Astrocyte (in vitro differentiated cells and primary cell): ENCODE results near the gene SERTAD4. TPM values are rescaled to one million over a fixed set of nuclear protein-coding genes. Genes with fewer than 3 reads are reported as not detected.

Experiments
- DNase-seq: peaks from one replicate; pipeline ENCODE4 v3.0.0-alpha.2; 2010; ENCODE audit warnings: low read depth
- FAIRE-seq: peaks from 2 replicates; lab custom pipeline; 2011; peaks lifted over from hg19 to GRCh38; lab: Jason Lieb, UNC
- H2AFZ ChIP-seq: 2 replicates; pipeline ENCODE4 v1.6.0; 2012; ENCODE audit warnings: low read depth, low read length, inconsistent platforms
- H3K27ac ChIP-seq: 2 replicates; pipeline ENCODE4 v1.5.1; 2011; ENCODE audit warnings: low read depth, low read length, inconsistent platforms
- H3K27me3 ChIP-seq: 2 replicates; pipeline ENCODE4 v1.6.0; 2011; ENCODE audit warnings: low read length, inconsistent platforms; ENCODE audit not compliant: insufficient read depth
- H3K36me3 ChIP-seq: 2 replicates; pipeline ENCODE4 v1.5.1; 2011; ENCODE audit warnings: low read length, inconsistent platforms; ENCODE audit not compliant: insufficient read depth
- H3K4me1 ChIP-seq: 2 replicates; pipeline ENCODE4 v1.5.1; 2011; ENCODE audit warnings: low read length, inconsistent platforms; ENCODE audit not compliant: insufficient read depth
- H3K4me2 ChIP-seq: 2 replicates; pipeline ENCODE4 v1.6.0; 2012; ENCODE audit warnings: low read length, inconsistent platforms
- H3K4me3 ChIP-seq: 2 replicates; pipeline ENCODE4 v1.5.1; 2011; ENCODE audit warnings: low read depth, mild to moderate bottlenecking, low read length, inconsistent platforms; ENCODE audit not compliant: insufficient read depth
- H3K79me2 ChIP-seq: 2 replicates; pipeline ENCODE4 v1.6.0; 2012; ENCODE audit warnings: mild to moderate bottlenecking, low read length, inconsistent platforms; ENCODE audit not compliant: insufficient read depth
- H3K9ac ChIP-seq: 2 replicates; pipeline ENCODE4 v1.6.0; 2012; ENCODE audit warnings: mild to moderate bottlenecking, low read length, inconsistent platforms
- H3K9me3 ChIP-seq: 2 replicates; pipeline ENCODE4 v1.5.1; 2012; ENCODE audit warnings: low read depth, mild to moderate bottlenecking, low read length, inconsistent platforms; ENCODE audit not compliant: insufficient read depth
- H4K20me1 ChIP-seq: 2 replicates; pipeline ENCODE4 v1.6.0; 2012; ENCODE audit warnings: low read length, inconsistent platforms; ENCODE audit not compliant: insufficient read depth
- H3K27ac Mint-ChIP-seq: one replicate; pipeline ENCODE4 v1.8.0; 2021; ENCODE audit warnings: mild to moderate bottlenecking, mixed read lengths; ENCODE audit not compliant: unreplicated experiment
- H3K27me3 Mint-ChIP-seq: one replicate; pipeline ENCODE4 v1.8.0; 2021; ENCODE audit warnings: low read depth, mixed read lengths; ENCODE audit not compliant: unreplicated experiment
- H3K36me3 Mint-ChIP-seq: one replicate; pipeline ENCODE4 v1.8.0; 2021; ENCODE audit warnings: low read depth, mixed read lengths; ENCODE audit not compliant: unreplicated experiment
- H3K4me1 Mint-ChIP-seq: one replicate; pipeline ENCODE4 v1.8.0; 2021; ENCODE audit warnings: low read depth, mixed read lengths; ENCODE audit not compliant: unreplicated experiment
- H3K4me3 Mint-ChIP-seq: one replicate; pipeline ENCODE4 v1.8.0; 2021; ENCODE audit warnings: mild to moderate bottlenecking, moderate library complexity, mixed read lengths; ENCODE audit not compliant: unreplicated experiment
- H3K9me3 Mint-ChIP-seq: one replicate; pipeline ENCODE4 v1.8.0; 2021; ENCODE audit warnings: mild to moderate bottlenecking, mixed read lengths; ENCODE audit not compliant: unreplicated experiment
- CTCF ChIP-seq: IDR thresholded peaks from 2 replicates; pipeline ENCODE4 v1.5.1; 2011; ENCODE audit warnings: low read depth, mild to moderate bottlenecking, inconsistent platforms, low read length, moderate library complexity; ENCODE audit not compliant: insufficient read depth
- EZH2 ChIP-seq: IDR thresholded peaks from 2 replicates; pipeline ENCODE4 v1.6.1; 2012; ENCODE audit warnings: mild to moderate bottlenecking, low read length, inconsistent platforms; ENCODE audit not compliant: insufficient read depth
- total RNA-seq: library from RNA; stranded (reverse); gene quantifications from 2 replicates; pipeline ENCODE4 v1.2.1, GENCODE V29; 2021

SERTAD4 gene
- total RNA-seq, 1 donor from 2014 or later: 4.6 TPM

- Mint-ChIP-seq H3K4me1 (peaks cover 3% of the 10 kb centered on the region), H3K27ac (no peak overlapping the region), H3K9me3 (peaks cover 3% of the 10 kb centered on the region), H3K36me3 (no peaks in the 10 kb centered on the region), H3K4me3 (no peak overlapping the region), H3K27me3 (no peaks in the 10 kb centered on the region)
- TF ChIP-seq EZH2: no peak
- no peak for TF ChIP-seq CTCF
- Histone ChIP-seq H3K27ac (no peak overlapping the region), H3K4me3 (no peak overlapping the region), H3K27me3 (peaks cover 2% of the 10 kb centered on the region), H2AFZ (no peak overlapping the region), H3K9ac (no peak overlapping the region), H3K36me3 (no peaks in the 10 kb centered on the region), H3K9me3 (no peaks in the 10 kb centered on the region), H4K20me1 (no peaks in the 10 kb centered on the region), H3K79me2 (no peaks in the 10 kb centered on the region), H3K4me2 (no peak overlapping the region), H3K4me1 (peaks cover 5% of the 10 kb centered on the region)
- DNase-seq (no peak), FAIRE-seq (no peak)
Observed at GRCh38 chr1:210272666-210273065, 40.1 kb downstream of the SERTAD4 start.

GRCh38 chr1:210280221-210280620 lies 47.6 kb downstream of the SERTAD4 start:
- Mint-ChIP-seq H3K27ac (no peak overlapping the region), H3K36me3 (no peaks in the 10 kb centered on the region), H3K4me3 (no peak overlapping the region), H3K9me3 (peaks cover 19% of the 10 kb centered on the region), H3K4me1 (no peaks in the 10 kb centered on the region), H3K27me3 (peaks cover 11% of the 10 kb centered on the region)
- FAIRE-seq (no peak), DNase-seq (no peak)
- H3K9me3 ChIP-seq: peaks cover 18% of the 10 kb centered on the region
- H3K4me1 ChIP-seq: no peaks in the 10 kb centered on the region
- H3K27ac ChIP-seq: no peak overlapping the region
- no peaks in the 10 kb centered on the region for H4K20me1 ChIP-seq
- no peak overlapping the region for H3K4me2 ChIP-seq
- no peak overlapping the region for H2AFZ ChIP-seq
- H3K36me3 ChIP-seq: no peaks in the 10 kb centered on the region
- H3K4me3 ChIP-seq: no peak overlapping the region
- H3K9ac ChIP-seq: no peak overlapping the region
- no peaks in the 10 kb centered on the region for H3K79me2 ChIP-seq
- TF ChIP-seq EZH2 (no peak), CTCF (no peak)
- H3K27me3 ChIP-seq: peaks cover 11% of the 10 kb centered on the region

GRCh38 chr1:210288116-210288515 lies 55.5 kb downstream of the SERTAD4 start:
- Mint-ChIP-seq H3K4me3 (no peak overlapping the region), H3K36me3 (no peaks in the 10 kb centered on the region), H3K27me3 (peaks cover 34% of the 10 kb centered on the region), H3K27ac (no peak overlapping the region), H3K9me3 (no peaks in the 10 kb centered on the region), H3K4me1 (no peaks in the 10 kb centered on the region)
- Histone ChIP-seq H3K27ac (no peak overlapping the region), H3K4me2 (no peak overlapping the region), H3K9ac (no peak overlapping the region), H3K4me3 (no peak overlapping the region), H3K79me2 (no peaks in the 10 kb centered on the region), H3K9me3 (no peaks in the 10 kb centered on the region), H2AFZ (no peak overlapping the region), H4K20me1 (no peaks in the 10 kb centered on the region), H3K4me1 (peaks cover 12% of the 10 kb centered on the region), H3K27me3 (peaks cover 31% of the 10 kb centered on the region), H3K36me3 (no peaks in the 10 kb centered on the region)
- FAIRE-seq (no peak), DNase-seq (no peak)
- no peak for TF ChIP-seq CTCF
- TF ChIP-seq EZH2: no peak
